GM18909 (cell line): ENCODE measurements around the gene CLEC2A.
A peak's percentile ranks its signal among the peaks of the same experiment; 100 is the strongest.
"Not testable (repeated sequence)": the region's sequence is repeated elsewhere in the genome, so short reads cannot be mapped to it uniquely, and the experiment has no call there.

ENCODE experiments used
- ATAC-seq: cut with Tn5 transposase; IDR thresholded peaks from one replicate; pipeline ENCODE4 v1.9.1; 2021; ENCODE audit warnings: mild to moderate bottlenecking; ENCODE audit not compliant: unreplicated experiment, poor library complexity

Gene CLEC2A

DNA sequence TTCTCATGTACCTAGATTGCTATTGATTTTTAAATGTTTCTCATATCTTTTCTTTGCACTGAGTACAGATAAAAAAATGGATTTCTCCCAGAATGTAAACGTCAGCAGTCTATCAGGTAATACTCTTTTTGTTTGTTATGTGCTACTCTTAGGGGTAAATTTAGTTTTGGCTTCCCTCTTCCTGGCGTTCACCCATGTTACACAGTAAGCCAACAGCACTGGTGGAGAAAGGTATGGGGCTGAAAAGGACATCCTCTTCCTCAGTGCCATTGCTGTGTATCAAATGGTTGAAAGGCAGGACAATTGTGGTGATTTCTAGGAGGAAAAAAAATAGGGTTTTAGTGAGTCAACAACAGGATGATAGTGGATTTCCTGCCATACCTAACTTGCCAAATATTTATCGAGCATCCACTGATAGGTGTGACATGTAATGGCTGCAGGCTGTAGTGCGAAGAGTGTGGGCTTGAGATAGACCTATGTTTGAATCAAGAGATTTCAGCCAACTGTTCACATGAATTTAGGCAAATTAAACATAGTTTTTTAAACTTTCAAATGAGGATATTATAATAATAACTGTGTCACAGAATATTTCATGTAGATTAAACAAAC, 43.4 kb downstream of the CLEC2A start:
- no peak for ATAC-seq

DNA sequence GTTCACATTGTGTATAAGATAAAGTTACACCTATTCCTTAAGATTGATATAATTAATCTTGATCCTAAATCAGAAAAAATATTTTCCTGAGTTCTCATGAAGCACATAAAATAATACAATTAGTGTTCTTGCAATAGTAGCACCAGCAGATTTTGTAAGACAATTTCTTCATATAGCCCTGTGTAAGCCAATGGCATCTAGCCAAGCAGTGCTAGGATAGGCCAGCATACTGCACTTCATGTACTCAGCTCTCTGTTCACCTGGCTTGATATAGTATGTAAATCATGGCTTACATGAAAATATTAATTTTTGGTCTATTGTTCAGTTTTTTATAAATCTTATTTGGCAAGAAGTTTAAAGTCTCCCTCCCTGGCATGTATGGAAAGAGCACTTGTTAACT, 49.0 kb downstream of the CLEC2A start:
- ATAC-seq: no peak

DNA sequence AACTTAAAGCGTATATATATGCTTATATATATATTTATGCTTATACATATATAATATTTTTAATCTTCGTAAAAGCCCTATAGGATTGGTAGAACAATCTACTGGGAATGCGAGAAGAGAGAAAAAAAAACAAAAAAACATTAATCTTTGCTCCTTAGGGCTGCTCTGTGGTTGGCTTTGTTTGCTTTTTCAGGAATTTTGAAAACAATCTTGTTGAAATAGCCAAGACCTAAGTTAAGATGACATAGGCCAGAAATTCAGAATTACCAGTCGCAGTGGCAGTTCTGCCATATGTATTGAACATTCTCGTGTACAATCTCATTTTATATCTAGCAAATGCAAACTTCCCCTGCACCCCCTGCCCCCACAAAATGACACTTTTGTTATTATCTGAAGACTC, 50.2 kb downstream of the CLEC2A start:
- no peak for ATAC-seq

DNA sequence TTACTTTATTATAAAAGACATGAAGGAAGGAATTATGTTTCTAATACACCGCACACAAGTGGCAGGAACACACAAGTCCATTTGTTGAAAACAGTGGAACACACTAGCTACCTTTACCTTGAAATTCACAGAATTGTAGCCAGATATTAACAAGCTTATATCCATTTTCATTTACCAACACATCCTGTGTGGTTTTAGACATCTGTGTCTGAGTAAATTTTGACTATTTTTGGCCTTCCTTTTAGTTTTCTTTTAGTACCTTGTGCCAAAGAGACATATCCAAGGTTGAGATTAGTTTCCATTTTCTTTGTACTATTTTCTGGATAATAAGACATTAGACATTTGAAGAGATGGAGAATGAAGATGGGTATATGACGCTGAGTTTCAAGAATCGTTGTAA, 50.9 kb downstream of the CLEC2A start, which contains the start of gene KLRF2:
TSS of gene KLRF2 (plus strand) at position 244 of the 400 bp plus-strand sequence. CDS start at position 351, 107 bp downstream.
- ATAC-seq: no peak

DNA sequence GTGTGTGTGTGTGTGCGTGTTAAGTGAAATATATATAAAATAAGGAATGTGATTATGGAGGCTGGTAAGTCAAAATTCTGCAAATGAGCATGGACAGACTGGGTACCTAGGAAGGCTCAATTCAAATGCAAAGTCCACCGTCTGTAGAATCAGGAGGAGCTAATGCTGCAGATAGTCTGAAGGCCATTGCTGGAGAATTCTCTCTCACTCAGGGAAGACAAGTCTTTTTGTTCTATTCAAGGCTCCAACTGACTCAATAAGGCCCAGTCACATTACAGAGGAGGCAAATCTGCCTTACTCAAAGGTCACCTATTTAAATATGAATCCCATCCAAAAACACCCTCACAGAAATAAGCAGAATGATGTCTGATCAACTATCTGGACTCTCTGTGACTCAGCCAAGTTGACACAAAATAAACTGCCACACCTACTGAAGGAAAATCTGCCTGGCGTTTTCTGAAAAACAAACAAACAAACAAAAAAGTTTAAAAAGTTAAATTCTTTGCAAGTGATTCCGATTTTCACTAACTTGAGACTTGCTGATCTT, 51.6 kb downstream of the CLEC2A start:
- ATAC-seq: no peak

DNA sequence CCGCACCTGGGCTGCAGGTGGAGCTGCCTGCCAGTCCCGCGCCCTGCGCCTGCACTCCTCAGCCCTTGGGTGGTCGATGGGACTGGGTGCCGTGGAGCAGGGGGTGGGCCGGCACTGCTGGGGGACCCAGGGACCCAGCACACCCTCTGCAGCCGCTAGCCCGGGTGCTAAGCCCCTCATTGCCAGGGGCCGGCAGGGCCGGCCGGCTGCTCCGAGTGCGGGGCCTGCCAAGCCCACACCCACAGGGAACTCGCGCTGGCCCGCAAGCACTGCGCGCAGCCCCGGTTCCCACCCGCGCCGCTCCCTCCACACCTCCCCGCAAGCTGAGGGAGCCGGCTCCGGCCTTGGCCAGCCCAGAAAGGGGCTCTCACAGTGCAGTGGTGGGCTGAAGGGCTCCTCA, 56.0 kb downstream of the CLEC2A start:
- not testable (repeated sequence) for ATAC-seq

DNA sequence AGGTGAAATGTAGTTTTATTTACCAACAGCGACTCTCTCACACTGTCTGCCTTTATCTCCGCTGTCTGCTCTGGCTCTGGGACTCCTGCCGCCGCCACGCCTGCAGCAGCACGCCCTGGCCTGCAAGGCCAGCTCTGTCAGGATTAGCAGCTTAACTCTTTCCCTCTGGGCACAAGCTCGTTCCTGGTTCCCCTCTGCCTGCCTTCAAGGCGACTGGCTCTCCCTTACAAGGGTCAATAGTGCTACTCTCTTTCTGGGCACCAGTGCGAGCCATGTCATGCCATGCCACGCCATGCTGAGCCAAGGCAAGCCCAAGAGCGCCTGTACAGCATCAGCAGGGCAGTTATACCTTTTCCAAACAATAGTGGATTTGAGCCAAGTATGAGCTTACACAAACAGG, 59.4 kb downstream of the CLEC2A start:
- no peak for ATAC-seq

DNA sequence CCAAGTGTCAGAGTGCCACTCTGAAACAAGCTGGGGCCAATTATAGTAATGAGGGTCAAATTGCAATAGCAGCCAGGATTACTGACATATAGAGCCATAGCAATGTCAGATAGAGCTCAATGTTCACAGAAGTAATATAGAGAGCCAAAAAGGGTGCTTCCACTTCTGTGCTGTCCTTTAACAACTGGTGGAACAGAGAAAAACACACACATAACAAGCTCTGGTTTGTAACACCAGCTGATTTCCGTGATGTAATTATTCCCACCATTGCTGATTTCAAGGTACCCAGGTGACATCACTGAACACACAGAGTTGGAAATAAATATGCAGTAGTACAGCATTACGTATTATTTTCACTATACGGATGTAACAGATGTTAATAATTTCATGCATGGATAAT, 60.0 kb downstream of the CLEC2A start:
- ATAC-seq: no peak

DNA sequence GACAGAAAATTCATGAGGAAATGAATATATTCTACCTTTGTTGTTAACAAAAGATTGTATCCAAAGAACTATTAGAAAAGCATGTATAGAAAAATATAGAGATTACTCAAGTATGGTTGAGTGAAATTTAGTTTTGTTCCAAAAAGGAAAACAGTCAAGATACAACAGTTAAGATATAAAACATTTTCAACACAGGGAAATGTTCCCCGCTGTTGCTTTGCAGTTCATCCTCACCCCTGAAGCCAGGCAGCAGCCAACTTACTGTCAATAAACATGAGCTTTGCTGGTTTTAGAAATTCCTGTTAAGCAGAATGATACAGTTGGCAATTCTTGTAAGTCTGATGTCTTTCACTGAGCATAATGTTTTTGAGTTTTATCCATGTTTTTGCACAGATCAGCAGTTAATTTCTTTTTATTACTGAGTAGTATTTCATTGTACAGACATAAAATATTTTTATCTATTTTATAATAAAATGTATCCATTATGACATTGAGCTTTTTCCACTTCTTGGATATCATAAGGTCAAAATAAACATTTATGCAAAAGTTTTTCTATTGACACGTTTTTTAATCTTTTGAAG, 61.8 kb downstream of the CLEC2A start:
- ATAC-seq: no peak

DNA sequence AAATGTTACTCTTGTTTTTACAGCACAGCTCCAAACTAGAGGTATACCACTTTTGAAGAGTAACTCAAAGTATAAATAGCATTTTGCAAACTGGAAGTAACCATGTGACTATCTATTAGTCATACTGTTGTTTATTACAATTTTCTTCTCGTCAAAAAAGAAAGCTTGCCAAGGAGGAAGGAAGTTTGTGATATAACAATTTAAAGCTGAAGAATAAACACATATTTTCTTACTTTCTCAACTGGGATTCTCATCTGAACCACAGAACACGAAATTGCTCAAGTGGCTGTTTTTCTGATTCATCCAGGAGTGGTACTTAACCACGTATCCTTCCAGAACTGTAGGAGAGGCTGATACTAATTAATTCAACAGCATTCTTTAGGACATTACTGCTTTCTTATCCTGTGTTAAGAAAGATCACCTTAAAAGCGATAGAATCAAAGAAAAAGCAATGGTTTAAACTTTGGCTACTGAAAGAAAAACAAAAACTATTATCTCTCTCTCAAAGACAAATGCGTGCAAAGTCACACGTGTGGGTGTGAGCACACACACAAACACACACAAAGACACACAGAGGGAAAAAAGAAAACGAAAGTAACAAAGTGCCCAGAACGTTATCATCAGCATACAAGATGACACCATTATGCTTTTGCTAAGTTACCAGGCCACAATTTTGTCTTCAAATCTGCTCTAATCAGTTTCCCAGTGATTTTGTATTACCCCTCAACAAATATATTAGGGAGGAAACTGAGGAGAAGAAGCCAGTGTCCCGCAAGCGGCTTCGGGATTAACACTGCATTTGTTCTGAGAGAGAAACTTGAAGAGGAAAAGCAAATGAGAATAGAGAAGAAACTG, 62.6 kb downstream of the CLEC2A start, which contains the start of gene CLEC2B:
TSS of gene CLEC2B (minus strand) at position 48 of the 855 bp plus-strand sequence.
- ATAC-seq: peak; percentile 39

DNA sequence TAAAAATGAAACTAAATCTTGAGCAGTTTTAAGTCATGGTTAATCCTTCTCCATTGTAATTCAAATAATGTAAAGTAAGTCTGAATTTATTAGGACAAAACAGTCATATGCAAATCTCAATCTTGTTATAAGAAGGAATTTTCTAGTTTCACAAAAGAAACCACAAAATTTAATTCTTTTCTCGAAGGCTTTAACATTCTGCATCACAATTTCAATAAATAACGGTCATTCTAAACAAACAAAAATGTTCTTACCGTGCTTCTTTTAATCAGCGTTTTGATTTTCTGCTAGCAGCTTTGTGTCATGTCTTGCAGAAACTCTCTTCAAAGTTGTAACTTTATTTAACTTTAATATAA, 63.2 kb downstream of the CLEC2A start:
- ATAC-seq: no peak

DNA sequence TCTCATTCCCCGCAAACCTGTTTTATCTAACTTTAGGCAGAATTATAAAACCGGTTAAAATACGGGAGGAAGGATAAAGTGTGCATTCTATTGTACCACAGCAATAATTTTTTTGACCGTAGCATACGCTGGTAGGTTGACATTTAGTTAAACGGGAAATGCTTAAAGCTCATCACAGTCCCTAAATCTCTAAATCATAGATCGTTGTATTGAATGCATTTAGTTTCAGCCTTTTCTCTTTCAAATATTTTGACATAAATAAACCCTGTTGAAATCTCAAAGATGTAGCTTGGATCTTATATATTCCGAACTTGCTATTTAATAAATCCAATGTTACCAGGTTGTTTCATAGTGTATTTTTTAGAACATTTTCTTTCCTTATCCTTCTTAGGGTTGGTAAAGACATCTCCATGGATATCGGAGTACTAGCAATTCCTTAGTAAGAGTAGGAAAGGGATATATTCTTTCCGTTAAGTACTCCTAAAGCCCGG, 63.8 kb downstream of the CLEC2A start:
- ATAC-seq: no peak

DNA sequence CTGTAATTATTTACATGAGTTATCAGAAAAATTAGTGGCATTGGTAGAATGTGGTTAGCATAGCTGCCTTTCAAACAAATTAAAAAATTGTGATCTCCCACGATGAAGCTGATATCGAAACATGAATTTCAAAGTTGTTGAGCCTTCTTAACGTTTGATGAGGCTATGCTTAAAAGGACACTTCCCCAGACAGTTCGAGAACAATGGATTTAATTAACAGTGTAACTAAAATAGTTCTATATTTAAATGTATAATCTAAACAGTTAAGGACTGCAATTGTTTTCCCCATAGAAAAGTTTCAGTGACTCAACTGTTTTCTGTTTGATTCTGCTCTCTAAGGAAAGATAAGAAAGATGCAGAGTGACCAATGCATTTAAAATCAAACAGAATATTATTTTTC, 64.6 kb downstream of the CLEC2A start:
- ATAC-seq: no peak

DNA sequence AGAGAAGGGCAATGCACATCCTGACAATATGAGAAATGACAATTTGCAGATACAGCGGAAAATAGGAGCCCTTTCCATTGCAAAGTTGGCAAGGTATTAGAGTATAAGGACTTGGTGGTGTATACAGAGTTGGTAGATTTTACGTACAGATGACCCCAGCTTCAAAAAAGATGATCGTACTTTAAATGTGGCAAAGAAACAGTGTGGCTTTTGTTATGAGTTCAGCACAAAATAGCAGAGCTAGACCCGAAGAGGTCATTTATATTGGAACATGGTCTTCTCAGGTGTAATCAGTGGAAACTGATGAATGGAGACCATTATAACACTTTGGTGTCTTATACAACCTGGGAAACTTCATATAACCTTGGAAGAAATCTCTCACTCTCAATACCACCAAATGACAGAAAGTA, 65.3 kb downstream of the CLEC2A start:
- no peak for ATAC-seq

DNA sequence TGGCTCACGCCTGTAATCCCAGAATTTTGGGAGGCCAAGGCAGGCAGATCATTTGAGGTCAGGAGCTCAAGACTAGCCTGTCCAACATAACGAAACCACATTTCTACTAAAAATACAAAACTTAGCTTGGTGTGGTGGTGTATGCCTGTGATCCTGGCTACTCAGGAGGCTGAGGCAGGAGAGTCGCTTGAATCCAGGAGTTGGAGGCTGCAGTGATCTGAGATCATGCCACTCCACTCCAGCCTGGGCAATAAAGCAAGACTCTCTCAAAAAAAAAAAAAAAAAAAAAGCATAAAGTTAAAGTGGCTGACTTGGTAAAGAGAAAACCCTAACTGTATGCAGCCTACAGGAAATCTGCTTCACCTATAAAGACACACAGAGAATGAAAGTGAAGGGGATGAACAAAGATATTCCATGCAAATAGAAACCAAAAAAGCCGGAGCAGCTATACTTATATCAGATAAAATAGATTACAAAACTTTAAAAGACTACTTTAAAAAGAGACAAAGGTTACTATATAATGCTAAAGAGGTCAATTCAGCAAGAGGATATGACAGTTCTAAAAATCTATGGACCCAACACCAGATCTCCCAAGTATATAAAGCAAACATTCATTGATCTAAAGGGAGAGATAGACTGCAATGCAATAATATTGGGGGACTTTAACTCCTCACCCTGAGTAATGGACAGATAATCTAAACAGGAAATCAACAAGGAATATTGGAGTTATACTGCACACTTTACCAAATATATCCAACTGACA, 67.1 kb downstream of the CLEC2A start:
- ATAC-seq: no peak
